Measurements from ENCODE around the gene TMEM167B. TPM values are rescaled to one million over a fixed set of nuclear protein-coding genes. Genes with fewer than 3 reads are reported as not detected.

TMEM167B gene
- polyA plus RNA-seq, 1 donor (not counting 4 experiments of a cell fraction or from before 2014, with no cell fraction given): 15.7 TPM

- no peak for TF ChIP-seq CTCF (optimal IDR thresholded peaks at IDR 0.05 in 1 of 3, IDR thresholded peaks at IDR 0.05 in 1 of 3, conservative IDR thresholded peaks at IDR 0.05 in 1 of 3; ENCODE audit: extremely low read depth in 1 of 3, insufficient read depth in 2 of 3, low read length in 3 of 3)
- TF ChIP-seq EZH2 (IDR thresholded peaks at IDR 0.05; ENCODE audit: low read length): no peak
- Histone ChIP-seq H2AFZ (ENCODE audit: control insufficient read depth, low read length) (peak overlapping the region; percentile 96), H3K9me1 (ENCODE audit: control insufficient read depth, extremely low read depth, insufficient read depth, low read length) (no peaks in the 10 kb centered on the region), H3K36me3 (ENCODE audit: control insufficient read depth in 2 of 2, extremely low read depth in 1 of 2, insufficient read depth in 2 of 2, low read length in 2 of 2) (no peaks in the 10 kb centered on the region), H3K27ac (ENCODE audit: control insufficient read depth, insufficient read depth, low read length) (peak overlapping the region; percentile 82), H3K79me2 (ENCODE audit: control insufficient read depth, insufficient read depth, low read length) (peaks cover 2% of the 10 kb centered on the region), H3K9me3 (ENCODE audit: control insufficient read depth, low read depth, low read length) (no peaks in the 10 kb centered on the region), H3K4me1 (ENCODE audit: control insufficient read depth, extremely low read depth, insufficient read depth, low read length) (peaks cover 12% of the 10 kb centered on the region), H3K9ac (ENCODE audit: control insufficient read depth, extremely low read depth, insufficient read depth, low read length) (peak overlapping the region; percentile 66), H4K20me1 (ENCODE audit: control insufficient read depth, extremely low read depth, insufficient read depth, low read length) (no peaks in the 10 kb centered on the region), H3K4me3 (ENCODE audit: control insufficient read depth in 2 of 3, extremely low read depth in 1 of 3, insufficient read depth in 2 of 3, low read depth in 1 of 3, low read length in 3 of 3) (no peak overlapping the region), H3K27me3 (ENCODE audit: control insufficient read depth, extremely low read depth, insufficient read depth, low read length) (no peaks in the 10 kb centered on the region), H3K4me2 (ENCODE audit: control insufficient read depth, extremely low read depth, insufficient read depth, low read depth, low read length) (peak overlapping the region; percentile 78)
- dilution Hi-C loops (cut with MboI; ENCODE audit: extremely low pct_ligation_motif_present, low sequenced_read_pairs): no loop called here
- no peak for FAIRE-seq
- no peak for DNase-seq (ENCODE audit: low read depth, low spot score)
Observed at GRCh38 chr1:109080441-109081082, 10.0 kb upstream of the TMEM167B start.

- H3K9me1 ChIP-seq (ENCODE audit: control insufficient read depth, extremely low read depth, insufficient read depth, low read length): no peaks in the 10 kb centered on the region
- no peaks in the 10 kb centered on the region for H3K36me3 ChIP-seq (ENCODE audit: control insufficient read depth in 2 of 2, extremely low read depth in 1 of 2, insufficient read depth in 2 of 2, low read length in 2 of 2)
- DNase-seq (ENCODE audit: low read depth, low spot score): no peak
- no peaks in the 10 kb centered on the region for H3K9me3 ChIP-seq (ENCODE audit: control insufficient read depth, low read depth, low read length)
- H3K27ac ChIP-seq (ENCODE audit: control insufficient read depth, insufficient read depth, low read length): no peak overlapping the region
- dilution Hi-C loops (cut with MboI; ENCODE audit: extremely low pct_ligation_motif_present, low sequenced_read_pairs): no loop called here
- H3K4me3 ChIP-seq (ENCODE audit: control insufficient read depth in 2 of 3, extremely low read depth in 1 of 3, insufficient read depth in 2 of 3, low read depth in 1 of 3, low read length in 3 of 3): no peak overlapping the region
- H4K20me1 ChIP-seq (ENCODE audit: control insufficient read depth, extremely low read depth, insufficient read depth, low read length): no peaks in the 10 kb centered on the region
- H2AFZ ChIP-seq (ENCODE audit: control insufficient read depth, low read length): no peak overlapping the region
- no peak for FAIRE-seq
- no peak overlapping the region for H3K4me2 ChIP-seq (ENCODE audit: control insufficient read depth, extremely low read depth, insufficient read depth, low read depth, low read length)
- no peak overlapping the region for H3K9ac ChIP-seq (ENCODE audit: control insufficient read depth, extremely low read depth, insufficient read depth, low read length)
- H3K79me2 ChIP-seq (ENCODE audit: control insufficient read depth, insufficient read depth, low read length): no peaks in the 10 kb centered on the region
- H3K4me1 ChIP-seq (ENCODE audit: control insufficient read depth, extremely low read depth, insufficient read depth, low read length): peaks cover 12% of the 10 kb centered on the region
- no peaks in the 10 kb centered on the region for H3K27me3 ChIP-seq (ENCODE audit: control insufficient read depth, extremely low read depth, insufficient read depth, low read length)
- TF ChIP-seq CTCF (optimal IDR thresholded peaks at IDR 0.05 in 1 of 3, IDR thresholded peaks at IDR 0.05 in 1 of 3, conservative IDR thresholded peaks at IDR 0.05 in 1 of 3; ENCODE audit: extremely low read depth in 1 of 3, insufficient read depth in 2 of 3, low read length in 3 of 3) (no peak), EZH2 (IDR thresholded peaks at IDR 0.05; ENCODE audit: low read length) (no peak)
Observed at GRCh38 chr1:109083501-109083900, 7.1 kb upstream of the TMEM167B start.

Data from keratinocyte (primary cell).